Stimulated activated CD8-positive, alpha-beta memory T cell treated with anti-CD3 and anti-CD28 coated beads, Interleukin-7, amount 100 ng/mL, for 4 hours (primary cell): Measurements from ENCODE around the gene ZNF280D.
"Not testable (repeated sequence)": the region's sequence is repeated elsewhere in the genome, so short reads cannot be mapped to it uniquely, and the experiment has no call there.

ENCODE experiments used
- DNase-seq, 2 donors: peaks; one replicate each; pipeline ENCODE4 v3.0.0-alpha.2; 2020; ENCODE audit warnings: low read depth in 2 of 2

ZNF280D gene

DNA sequence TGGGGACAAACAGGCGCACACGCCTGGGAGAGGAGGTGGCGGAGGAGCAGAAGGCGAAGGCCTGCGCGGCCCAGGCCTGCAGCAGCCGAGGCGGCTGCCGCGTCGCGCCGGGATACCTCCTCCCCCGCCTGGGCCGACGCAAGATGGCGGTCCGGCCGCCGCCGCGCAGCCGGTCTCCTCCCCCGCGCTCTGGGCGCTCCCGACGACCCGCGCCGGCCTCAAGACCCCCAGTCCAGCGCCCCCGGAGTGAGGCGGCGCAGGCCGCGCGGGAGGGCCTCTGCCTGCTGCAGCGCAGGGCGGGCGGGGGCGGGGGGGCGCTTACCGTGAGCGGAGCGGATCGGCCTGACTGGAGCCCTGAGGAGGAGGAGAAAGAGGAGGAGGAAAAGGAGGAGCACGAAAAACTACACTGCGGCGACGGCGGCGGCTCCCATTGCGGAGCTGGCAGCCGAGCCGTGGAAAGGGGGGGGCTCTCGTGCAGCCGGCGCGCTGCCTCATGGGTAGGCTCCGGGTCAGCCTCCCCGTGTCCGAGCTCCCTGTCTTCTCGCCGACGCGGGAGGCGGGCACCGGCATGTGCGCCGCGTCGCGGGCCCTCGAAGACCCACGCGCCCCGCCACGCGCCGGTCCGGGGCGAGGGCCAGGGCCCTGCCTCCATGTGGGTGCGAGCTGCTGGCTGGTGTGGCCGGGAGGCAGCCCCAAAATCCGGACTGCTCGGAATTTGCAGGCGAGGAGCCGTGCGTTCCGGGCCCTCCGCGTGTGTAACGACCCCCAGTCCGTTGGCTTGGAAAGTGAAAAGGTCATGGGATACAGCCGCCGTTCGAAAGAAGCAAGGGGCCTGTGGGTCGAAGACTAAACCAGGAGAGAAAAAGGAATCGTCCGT, at the start of gene ZNF280D:
Gene ZNF280D (minus strand): TSS at position 374 of the 877 bp plus-strand sequence. CDS start 26,400 bp downstream, outside the sequence.
- peak; percentile 49 to 75 for DNase-seq

- no peak for DNase-seq
Observed at GRCh38 chr15:56782306-56782705, 49.0 kb upstream of the ZNF280D start.

GRCh38 chr15:56781666-56782065, 48.4 kb upstream of the ZNF280D start:
- DNase-seq: no peak

DNA sequence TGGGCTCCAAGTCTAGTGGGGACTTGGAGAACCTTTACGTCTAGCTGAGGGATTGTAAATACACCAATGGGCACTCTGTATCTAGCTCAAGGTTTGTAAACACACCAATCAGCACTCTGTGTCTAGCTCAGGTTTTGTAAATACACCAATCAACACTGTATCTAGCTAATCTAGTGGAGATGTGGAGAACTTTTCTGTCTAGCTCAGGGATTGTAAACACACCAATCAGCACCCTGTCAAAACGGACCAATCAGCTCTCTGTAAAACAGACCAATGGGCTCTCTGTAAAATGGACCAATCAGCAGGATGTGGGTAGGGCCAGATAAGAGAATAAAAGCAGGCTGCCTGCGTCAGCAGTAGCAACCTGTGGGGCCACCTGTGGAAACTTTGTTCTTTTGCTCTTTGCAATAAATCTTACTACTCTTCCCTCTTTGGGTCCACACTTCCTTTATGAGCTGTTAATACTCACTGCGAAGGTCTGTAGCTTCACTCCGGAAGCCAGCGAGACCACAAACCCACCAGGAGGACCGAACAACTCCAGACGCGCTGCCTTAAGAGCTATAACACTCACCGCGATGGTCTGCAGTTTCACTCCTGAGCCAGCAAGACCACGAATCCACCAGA, 46.9 kb upstream of the ZNF280D start:
- not testable (repeated sequence) for DNase-seq

DNA sequence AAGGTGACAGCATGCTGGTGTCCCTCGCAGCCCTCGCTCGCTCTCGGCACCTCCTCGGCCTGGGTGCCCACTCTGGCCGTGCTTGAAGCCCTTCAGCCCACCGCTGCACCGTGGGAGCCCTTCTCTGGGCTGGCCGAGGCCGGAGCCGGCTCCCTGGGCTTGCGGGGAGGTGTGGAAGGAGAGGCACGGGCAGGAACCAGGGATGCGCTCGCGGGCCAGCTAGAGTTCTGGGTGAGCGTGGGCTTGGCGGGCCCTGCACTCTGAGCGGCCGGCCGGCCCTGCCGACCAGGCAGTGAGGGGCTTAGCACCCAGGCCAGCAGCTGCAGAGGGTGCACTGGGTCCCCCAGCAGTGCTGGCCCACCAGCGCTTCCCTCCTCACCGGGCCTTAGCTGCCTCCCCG, 46.1 kb upstream of the ZNF280D start:
- not testable (repeated sequence) for DNase-seq

DNA sequence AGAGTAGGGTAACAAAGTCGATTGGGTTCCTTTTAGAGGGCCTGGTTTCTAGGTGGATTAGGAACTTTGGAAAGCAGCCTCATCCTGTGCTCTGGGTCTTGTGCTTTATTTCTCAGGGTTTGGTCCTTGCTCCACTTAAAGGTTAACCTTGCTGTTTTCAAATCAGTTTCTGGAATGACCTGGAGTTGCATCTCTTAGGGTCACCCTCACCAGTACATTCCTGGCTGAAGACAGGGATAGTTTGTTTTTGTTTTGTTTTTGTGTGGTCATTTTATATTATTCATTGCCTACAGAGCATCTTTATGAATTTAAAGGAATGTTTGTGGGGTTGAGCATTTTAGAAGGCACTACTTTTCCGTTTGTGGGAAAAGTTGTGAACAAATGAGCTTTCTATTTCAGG, 45.5 kb upstream of the ZNF280D start:
- DNase-seq: no peak

DNA sequence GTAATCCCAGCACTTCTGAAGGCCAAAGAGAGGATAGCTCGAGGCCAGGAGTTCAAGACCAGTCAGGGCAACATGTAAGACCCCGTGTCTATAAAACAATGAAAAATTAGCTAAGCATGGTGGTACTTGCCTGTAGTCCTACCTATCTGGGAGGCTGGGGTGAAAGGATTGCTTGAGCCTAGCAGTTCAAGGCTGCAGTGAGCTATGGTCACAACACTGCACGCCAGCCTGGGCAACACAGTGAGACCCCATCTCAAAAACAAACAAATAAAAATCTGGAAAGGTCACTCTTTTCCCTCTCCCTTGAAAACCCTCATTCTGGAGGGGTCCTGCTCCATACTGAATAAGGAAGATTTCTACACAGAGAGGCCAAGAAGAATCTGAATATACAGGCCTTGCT, 43.5 kb upstream of the ZNF280D start:
- no peak for DNase-seq

DNA sequence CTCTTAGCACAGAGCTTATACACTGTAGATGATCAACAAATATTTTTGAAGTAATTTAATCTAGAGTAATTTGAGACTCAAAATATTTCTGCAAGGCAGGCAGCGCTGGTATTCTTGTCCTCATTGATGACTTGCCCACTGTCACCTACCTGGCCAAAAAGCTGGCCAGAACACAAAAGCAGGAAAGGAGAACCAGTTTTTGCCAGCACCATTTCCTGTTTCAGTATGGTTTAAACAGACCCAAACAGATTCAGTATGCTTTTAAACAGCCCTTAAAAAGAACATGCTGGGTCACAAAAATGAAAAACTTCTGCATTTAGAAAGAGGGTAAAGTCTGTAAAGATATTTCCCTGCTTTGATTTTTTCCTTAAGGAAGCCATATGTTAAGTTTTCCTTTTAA, 42.3 kb upstream of the ZNF280D start:
- DNase-seq: no peak

DNA sequence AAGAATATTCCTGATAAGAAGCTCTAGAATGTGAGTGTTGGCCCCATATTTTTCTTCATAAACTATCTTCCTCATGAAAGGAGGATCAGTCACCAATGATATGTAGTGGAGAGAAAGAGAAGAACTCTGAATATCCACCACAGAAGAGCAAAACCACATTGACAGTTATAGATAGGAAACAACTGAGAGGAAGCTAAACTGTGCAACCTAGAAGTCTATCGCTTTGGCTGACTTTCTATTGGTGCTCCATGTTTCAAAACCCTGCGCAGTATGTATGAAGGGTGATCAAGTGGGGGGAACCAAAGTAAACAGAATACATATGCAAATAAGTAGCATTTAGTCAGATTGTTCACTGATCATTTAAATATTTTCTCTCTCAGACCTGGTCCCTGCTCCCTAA, 41.0 kb upstream of the ZNF280D start:
- DNase-seq: no peak

DNA sequence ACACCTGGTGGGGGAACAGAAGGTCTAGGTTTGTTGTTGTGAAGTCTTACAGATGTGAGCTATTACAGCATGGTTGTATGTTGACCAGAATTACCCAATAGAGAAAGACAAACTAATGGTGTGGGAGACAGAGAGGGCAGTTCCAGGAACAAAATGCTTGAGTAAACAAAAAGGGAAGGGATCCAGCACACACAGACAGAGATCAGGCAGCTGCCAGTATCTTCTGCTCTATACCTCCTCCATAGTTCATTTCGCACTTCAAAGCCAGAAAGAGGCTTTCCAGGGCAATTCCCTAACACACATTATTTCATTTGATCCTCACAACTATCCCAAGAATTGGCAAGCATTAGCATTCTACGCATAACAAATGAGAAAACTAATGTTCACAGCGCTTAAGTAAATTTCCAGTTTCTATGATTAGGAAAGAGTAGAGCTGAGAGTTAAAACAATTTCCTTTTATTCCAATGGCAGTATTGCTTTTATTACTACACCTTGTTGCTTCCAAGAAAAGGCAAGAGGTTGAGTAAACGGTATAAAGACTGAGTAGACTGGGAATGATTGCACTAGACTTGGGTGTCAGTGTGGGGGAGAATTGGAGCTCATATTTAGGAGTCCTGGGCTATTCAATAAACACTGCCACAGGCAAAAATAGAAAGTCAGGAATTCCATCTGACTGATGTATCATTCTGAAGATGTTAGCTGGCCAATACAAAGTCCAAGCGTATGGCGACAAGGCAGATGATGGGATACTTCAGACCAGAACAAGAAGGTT, 39.7 kb upstream of the ZNF280D start:
- DNase-seq: no peak

- DNase-seq: no peak
Observed at GRCh38 chr15:56770173-56770572, 36.9 kb upstream of the ZNF280D start.

DNA sequence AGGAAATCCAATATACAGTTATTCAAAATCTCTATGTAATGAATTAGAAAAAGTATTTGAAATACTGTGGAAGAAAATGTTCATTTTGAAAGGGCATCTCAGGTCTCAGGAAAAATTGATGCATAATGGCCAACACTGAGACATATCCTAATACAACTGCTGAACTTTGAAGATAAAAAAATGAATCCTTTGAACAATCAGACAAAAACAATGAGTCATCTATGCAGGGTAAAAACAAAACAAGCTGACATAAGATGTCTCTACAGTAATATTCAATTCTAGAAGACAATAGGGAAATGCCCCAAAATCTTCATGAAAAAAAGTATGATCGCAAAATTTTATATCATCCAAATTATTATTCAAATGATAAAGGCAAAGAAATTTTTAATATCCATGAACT, 34.0 kb upstream of the ZNF280D start:
- DNase-seq: no peak

- DNase-seq: no peak
Observed at GRCh38 chr15:56765251-56765650, 31.9 kb upstream of the ZNF280D start.

- DNase-seq: no peak
Observed at GRCh38 chr15:56763141-56763895, 30.0 kb upstream of the ZNF280D start.

DNA sequence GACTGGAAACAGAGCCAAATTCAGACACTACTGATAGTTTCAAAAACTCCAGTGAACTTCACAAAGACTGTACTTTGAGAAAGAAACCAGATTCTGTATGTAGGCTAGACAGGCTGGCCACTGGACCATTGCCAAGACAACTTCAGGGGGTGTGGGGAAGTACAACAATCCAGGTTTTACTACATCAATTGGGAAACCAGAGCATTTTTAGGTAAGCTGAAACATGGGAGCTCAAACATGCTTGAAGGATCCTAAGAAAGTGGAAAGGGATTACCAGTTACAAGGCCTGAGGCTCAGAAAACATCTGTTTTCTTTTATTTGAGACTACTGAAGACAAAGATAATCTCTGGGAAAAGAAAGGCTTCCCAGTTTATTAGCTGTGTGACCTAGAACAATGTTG, 26.9 kb upstream of the ZNF280D start:
- DNase-seq: no peak

DNA sequence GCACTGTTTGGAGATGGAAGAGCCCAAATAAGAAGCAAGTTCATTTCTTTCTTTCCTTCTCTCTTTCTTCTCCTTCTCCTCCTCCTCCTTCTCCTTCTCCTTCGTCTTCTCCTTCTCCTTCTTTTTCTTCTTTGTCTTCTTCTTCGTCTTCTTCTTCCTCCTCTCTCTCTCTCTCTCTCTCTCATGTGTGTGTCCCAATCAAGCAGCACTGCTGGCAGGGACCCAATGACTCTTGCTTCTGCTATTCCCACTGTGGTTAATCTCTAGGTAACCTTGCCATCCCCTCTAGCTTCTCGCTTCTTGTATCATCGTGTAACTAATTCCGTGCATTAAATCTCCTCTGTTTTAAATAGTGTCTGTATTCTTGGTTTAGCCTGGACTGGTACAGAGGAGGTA, 26.1 kb upstream of the ZNF280D start:
- DNase-seq: no peak

DNA sequence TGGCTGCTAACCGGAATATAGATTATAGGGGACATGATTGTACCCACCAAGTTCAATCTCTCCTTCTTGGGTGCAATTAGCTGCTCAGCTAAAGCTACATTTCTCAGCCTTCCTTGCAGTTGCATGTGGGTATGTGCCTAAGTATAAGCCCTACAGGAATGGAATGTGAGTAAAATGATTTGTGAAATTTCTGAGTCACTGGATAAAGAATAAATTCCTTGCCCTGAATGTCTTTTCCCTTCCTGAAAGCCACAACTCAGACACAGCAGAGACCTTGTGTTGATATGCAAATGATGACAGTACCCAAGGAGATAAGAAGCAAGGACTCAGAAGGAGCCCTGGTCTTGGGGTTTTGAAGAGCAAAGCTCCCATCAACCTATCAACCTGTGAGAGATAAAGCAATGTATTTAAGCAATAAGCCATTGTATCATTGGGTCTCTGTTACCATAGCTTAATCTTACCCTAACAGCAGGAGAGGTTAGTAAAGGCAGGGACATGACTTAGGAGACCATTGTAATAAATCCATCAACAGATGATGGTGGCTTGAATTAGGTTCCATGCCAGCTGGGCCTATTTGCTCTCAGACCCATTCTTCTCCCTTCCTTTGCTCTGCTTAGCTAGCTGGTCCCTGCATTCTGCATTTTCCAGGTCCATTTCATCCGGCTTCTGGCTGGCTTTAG, 25.6 kb upstream of the ZNF280D start:
- no peak for DNase-seq

DNA sequence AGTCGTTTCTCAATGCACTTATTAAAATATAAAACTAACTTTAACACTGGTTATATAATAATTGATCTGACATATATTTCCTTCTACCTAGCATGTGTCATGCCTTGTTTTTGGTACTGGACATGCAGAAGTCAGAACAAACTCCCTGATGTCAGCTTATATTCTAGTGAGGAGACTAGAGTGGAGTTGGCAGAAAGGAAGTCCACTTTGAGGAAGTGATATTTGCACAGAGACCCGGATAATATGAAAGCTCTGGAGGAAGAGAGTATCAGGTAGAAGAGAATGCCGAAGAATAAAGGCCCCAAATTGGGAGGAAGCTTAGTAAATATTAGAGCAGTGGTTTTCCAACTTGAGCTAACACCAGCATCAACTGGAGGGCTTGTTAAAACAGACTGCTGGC, 24.6 kb upstream of the ZNF280D start:
- no peak for DNase-seq

DNA sequence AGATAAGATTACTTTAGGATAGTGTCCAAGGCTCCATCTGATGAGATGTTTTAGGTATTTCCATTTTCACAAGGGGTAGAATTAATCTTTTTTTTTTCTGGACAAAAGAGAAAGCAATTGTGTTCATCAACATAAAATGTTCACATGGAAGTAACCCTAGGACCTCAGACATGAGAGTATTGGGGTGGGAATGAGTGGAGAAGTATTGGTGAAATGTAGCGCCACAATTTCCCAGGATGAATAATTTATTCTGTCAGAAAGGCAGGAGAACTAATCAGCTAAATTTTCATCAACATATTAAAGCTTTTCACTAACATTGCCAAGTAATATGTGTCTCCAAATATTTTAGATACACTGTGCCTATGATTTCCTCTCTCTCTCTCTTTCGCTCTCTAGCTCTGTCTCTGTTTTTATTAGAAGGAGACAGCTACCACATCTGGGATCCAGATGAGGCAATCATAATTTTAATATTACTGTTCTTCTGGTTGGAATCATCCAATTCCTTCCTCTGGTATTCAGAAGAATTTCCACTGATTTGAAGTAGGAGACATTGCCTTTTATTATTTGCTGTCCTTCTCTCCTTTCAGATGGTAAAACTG, 21.6 kb upstream of the ZNF280D start:
- DNase-seq: no peak

DNA sequence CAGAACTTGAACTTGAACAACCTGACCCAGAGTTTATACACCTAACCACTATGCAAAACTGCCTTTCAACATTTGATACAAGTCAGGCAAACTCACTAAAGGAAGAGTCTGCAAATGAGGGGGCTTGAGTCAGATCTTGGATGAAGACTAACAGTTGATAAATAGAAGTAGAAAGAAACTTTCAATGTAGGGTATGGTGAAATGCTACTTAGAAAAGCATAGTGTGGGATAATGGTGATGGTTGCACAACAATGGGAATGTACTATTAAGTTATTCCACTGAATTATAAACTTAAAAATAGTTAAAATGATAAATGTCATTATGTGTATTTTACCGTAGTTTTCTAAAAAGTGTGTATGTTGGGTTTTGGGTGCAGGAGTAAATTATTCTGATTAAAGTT, 19.7 kb upstream of the ZNF280D start:
- no peak for DNase-seq

DNA sequence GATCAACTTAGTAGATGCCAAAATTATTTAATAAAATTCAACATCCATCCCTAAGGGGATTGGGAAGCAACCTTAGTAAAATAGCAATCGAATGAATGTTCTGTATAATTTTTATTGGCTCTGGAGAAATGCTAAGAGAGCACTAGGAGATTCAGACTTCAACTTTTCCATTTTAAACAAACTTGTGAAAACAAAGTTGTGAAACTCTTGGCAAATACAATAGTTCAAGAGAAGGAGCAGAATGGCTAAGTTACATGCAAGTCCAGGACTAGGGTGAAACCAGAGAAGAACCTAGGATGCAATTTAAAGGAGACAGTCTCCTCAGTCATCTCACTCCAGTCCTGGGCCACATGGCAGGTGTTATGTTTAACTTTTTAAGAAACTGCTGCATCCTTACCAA, 16.7 kb upstream of the ZNF280D start:
- no peak for DNase-seq
